Superior temporal gyrus (tissue), 1 donor: ENCODE data around the gene DDX10.

ENCODE experiments used
- DNase-seq: peaks from one replicate; pipeline ENCODE4 v3.0.0-alpha.2; 2016; ENCODE audit errors: extremely low spot score

Gene DDX10

GRCh38 chr11:108983636-108984420 lies 319.0 kb downstream of the DDX10 start:
- DNase-seq: peak; percentile 38

DNA sequence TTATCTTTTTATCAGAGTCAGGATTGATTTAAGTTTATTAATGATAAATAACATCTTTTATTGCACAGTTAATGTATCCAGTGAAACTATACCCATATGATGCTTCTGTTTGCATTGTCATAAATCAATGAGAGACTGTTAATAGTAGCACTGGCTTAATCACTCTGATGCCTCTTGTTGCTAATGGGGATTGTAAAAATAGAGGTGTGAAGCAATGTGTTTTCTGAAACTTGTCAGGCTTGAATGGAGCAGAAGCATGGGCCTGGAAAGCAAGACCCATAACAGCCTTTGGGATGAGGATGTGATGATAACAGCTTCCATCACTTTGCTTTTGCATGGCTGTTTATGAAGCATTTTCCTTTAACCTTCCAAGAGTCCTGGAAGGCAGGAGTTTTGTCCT lies 319.7 kb downstream of the DDX10 start:
- no peak for DNase-seq

DNA sequence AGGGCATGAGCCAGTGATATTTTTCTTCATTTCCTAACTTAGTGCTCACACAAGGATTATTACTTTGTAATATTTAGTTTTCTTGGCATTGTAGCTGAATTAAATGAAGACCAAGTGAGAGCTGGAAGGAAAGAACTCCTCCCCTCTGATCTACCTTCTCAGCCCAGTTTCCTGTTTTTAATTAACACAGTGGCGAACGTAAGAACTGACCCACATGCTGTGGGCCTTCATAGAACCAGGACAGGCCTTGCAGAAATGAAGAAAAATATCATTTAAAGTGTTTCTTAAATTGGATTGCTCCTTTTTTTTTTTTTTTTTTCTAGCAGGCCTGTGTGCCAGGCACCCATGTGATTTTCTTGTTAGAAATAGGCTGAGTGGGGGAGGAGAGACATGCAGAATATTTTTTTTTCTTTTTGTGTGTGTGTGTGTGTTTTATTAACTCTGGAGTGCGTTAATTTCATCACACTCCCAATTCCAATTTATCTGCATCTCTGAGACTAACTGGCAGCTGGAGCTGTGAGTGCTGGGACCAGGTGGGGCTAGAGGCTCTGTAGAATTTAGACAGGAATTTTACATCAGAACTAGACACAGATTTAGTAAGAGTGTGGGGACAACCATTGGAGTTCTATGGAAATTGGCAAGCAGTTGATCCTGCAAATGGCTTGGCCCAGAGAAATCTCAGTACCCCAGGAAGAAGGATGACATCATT lies 320.5 kb downstream of the DDX10 start:
- DNase-seq: peak; percentile 50

GRCh38 chr11:108985945-108986279 lies 321.0 kb downstream of the DDX10 start:
- peak; percentile 65 for DNase-seq
